SK-N-SH (cell line): ENCODE data around the gene TBX19.

ENCODE experiments used
- EZH2phosphoT487 ChIP-seq: fragments of 200-600 bp; sonication (generic); IDR thresholded peaks from 2 replicates; pipeline ENCODE4 v1.6.1; 2017; ENCODE audit warnings: low read depth, mixed run types, mild to moderate bottlenecking, antibody characterized with exemption, moderate library complexity, borderline replicate concordance
- SMC3 ChIP-seq: IDR thresholded peaks from 2 replicates; pipeline ENCODE4 v1.6.1; 2012; ENCODE audit warnings: low read depth, low read length, improper control_type of control experiment
- TF ChIP-seq, protein P1 (sequence below): fragments of 200-600 bp; sonication (generic); IDR thresholded peaks from 2 replicates; pipeline ENCODE4 v1.6.1; 2017; ENCODE audit warnings: antibody characterized with exemption, mild to moderate bottlenecking, moderate library complexity

DNA sequence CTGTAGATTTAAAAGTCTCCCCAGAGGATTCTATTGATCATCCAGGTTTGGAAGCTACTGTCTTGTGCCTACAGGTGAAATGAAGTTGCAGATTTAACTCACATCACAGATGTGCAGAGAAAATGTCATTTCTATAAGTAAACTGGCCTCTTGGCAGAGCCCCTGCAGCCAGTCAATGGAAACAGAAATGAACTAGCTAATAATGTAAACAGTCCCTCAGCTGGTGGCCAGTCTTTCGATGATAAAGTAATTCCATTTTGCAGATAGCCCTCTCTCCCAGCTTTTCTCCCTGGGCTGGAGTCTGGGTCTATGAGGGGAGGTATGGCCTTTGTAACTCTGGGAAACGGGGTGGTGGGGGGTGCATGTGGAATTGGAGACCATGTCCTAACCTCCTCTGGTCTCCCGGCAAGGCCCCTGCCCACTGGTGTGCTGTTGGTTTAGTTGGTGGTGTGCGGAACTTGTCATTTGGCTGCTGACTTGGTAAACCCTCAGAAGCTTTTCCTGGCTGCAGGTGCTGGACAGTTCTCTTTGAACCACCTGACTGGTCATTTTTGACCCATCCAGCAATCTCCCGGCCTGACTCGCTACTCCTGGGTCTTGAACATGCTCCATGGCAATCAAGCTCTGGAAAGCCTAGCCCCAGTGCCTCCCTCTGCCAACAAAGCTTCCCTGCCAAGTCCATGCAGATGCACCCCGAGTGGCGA is 14.9 kb downstream of the TBX19 start:
- TF ChIP-seq, protein P1, sequence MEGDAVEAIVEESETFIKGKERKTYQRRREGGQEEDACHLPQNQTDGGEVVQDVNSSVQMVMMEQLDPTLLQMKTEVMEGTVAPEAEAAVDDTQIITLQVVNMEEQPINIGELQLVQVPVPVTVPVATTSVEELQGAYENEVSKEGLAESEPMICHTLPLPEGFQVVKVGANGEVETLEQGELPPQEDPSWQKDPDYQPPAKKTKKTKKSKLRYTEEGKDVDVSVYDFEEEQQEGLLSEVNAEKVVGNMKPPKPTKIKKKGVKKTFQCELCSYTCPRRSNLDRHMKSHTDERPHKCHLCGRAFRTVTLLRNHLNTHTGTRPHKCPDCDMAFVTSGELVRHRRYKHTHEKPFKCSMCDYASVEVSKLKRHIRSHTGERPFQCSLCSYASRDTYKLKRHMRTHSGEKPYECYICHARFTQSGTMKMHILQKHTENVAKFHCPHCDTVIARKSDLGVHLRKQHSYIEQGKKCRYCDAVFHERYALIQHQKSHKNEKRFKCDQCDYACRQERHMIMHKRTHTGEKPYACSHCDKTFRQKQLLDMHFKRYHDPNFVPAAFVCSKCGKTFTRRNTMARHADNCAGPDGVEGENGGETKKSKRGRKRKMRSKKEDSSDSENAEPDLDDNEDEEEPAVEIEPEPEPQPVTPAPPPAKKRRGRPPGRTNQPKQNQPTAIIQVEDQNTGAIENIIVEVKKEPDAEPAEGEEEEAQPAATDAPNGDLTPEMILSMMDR, result no peak
- TF ChIP-seq SMC3 (no peak), EZH2phosphoT487 (no peak)
